ENCODE measurements around the gene LACC1.

DNA sequence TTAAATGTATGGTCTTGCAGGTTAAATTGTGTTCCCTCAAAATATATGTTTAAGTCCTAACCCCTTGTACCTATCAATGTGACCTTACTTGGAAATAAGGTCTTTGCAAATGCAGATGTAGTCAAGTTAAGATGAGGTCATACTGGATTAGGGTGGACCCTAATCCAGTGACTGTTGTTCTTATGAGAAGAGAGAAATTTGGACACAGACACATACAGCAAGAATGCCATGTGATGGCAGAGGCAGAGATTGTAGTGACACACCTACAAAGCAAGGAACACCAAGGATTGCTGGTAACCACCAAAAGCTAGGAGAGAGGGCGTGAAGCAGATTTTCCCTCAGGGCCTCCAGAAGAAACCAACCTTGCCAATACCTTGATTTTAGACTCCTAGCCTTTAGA lies 50.2 kb downstream of the LACC1 start:
- TF ChIP-seq ZNF8 (CRISPR knock-in tag; IDR thresholded peaks at IDR 0.05) (no peak), ARNTL (CRISPR knock-in tag; IDR thresholded peaks at IDR 0.05; ENCODE audit: borderline replicate concordance, low read depth) (no peak), GLIS3 (CRISPR knock-in tag; IDR thresholded peaks at IDR 0.05) (no peak), ZFP3 (CRISPR knock-in tag; IDR thresholded peaks at IDR 0.05) (no peak), OSR1 (CRISPR knock-in tag; IDR thresholded peaks at IDR 0.05) (no peak), TSHZ2 (CRISPR knock-in tag; IDR thresholded peaks at IDR 0.05) (no peak), ZC3H10 (CRISPR knock-in tag; IDR thresholded peaks at IDR 0.05) (no peak)
- TF ChIP-seq, protein P1, sequence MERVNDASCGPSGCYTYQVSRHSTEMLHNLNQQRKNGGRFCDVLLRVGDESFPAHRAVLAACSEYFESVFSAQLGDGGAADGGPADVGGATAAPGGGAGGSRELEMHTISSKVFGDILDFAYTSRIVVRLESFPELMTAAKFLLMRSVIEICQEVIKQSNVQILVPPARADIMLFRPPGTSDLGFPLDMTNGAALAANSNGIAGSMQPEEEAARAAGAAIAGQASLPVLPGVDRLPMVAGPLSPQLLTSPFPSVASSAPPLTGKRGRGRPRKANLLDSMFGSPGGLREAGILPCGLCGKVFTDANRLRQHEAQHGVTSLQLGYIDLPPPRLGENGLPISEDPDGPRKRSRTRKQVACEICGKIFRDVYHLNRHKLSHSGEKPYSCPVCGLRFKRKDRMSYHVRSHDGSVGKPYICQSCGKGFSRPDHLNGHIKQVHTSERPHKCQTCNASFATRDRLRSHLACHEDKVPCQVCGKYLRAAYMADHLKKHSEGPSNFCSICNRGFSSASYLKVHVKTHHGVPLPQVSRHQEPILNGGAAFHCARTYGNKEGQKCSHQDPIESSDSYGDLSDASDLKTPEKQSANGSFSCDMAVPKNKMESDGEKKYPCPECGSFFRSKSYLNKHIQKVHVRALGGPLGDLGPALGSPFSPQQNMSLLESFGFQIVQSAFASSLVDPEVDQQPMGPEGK (CRISPR knock-in tag; IDR thresholded peaks at IDR 0.05; ENCODE audit: borderline replicate concordance) = no peak
